Measurements from ENCODE around the gene SSBP4. TPM values are rescaled to one million over a fixed set of nuclear protein-coding genes. Genes with fewer than 3 reads are reported as not detected.
A peak's percentile ranks its signal among the peaks of the same experiment; 100 is the strongest.

SSBP4 gene
- total and polyA plus RNA-seq, 3 donors from 2014 or later, result 80.5 to 118 (median 90.3) TPM

DNA sequence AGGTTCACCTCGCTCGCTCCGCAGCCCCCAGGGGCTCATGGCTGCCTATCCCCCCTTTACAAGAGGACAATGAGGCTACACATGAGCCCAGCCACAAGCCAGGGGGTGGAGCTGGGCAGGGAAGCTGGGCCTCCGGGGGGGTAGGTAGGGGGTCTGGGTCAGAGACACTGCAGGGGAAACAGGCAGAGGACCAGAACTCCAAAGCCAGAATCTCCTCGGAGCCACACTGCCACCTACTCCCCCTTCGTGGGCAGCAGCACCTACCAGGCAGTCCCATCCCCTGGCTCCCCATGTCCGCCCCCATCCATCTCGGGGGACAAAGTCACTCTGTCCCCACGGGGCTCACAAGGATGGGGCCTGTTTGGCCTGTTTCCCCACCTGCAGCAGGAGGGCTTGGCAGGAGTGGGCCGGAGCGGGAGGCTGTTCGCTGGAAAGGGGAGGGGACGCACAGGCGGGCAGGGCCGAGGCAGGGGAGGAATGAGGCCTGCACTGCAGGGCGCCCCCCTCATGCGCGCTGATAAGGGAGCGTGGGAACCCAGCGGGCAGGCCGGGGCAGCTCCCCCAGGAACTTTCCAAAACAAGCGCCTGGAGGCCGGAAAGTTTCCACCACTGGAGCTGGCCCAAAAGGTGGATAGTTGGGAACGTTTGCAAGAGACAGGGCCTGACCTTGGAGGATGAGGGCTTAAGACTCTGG, 19.3 kb downstream of the SSBP4 start:
- H3K27ac ChIP-seq, result peak overlapping the region; percentile 71 to 88
- TF ChIP-seq POLR2A (IDR thresholded peaks at IDR 0.05), result no peak
- TF ChIP-seq, protein P1, sequence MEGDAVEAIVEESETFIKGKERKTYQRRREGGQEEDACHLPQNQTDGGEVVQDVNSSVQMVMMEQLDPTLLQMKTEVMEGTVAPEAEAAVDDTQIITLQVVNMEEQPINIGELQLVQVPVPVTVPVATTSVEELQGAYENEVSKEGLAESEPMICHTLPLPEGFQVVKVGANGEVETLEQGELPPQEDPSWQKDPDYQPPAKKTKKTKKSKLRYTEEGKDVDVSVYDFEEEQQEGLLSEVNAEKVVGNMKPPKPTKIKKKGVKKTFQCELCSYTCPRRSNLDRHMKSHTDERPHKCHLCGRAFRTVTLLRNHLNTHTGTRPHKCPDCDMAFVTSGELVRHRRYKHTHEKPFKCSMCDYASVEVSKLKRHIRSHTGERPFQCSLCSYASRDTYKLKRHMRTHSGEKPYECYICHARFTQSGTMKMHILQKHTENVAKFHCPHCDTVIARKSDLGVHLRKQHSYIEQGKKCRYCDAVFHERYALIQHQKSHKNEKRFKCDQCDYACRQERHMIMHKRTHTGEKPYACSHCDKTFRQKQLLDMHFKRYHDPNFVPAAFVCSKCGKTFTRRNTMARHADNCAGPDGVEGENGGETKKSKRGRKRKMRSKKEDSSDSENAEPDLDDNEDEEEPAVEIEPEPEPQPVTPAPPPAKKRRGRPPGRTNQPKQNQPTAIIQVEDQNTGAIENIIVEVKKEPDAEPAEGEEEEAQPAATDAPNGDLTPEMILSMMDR (IDR thresholded peaks at IDR 0.05), result no peak
- no peaks in the 10 kb centered on the region for H3K36me3 ChIP-seq (ENCODE audit: low read depth, missing control alignments)
- peak overlapping the region; percentile 74 to 91 for H3K4me3 ChIP-seq
- peaks cover 53% of the 10 kb centered on the region for H3K4me1 ChIP-seq
- peak; percentile 88 for DNase-seq
- H3K9me3 ChIP-seq, result no peaks in the 10 kb centered on the region
- 2 to 4% methylated on average over 13 to 24 of the region's 24 CpGs for WGBS, 2 donors
- intact Hi-C loops (cut with DNase I; ENCODE audit: low total_unique reads), result no loop called here
- no peaks in the 10 kb centered on the region for H3K27me3 ChIP-seq

GRCh38 chr19:18439025-18439909, 20.1 kb downstream of the SSBP4 start:
- no peak for TF ChIP-seq POLR2A (IDR thresholded peaks at IDR 0.05)
- TF ChIP-seq, protein P1 (IDR thresholded peaks at IDR 0.05), result no peak
- DNase-seq, result peak; percentile 82
- Histone ChIP-seq H3K27ac (peak overlapping the region; percentile 71 to 88), H3K4me1 (peaks cover 54% of the 10 kb centered on the region), H3K4me3 (no peak overlapping the region), H3K27me3 (no peaks in the 10 kb centered on the region), H3K36me3 (ENCODE audit: low read depth, missing control alignments) (no peaks in the 10 kb centered on the region), H3K9me3 (no peaks in the 10 kb centered on the region)
- 23 to 26% methylated on average over 13 of the region's 13 CpGs for WGBS, 2 donors
- intact Hi-C loops (cut with DNase I; ENCODE audit: low total_unique reads), result no loop called here

- DNase-seq, result no peak
- TF ChIP-seq, protein P1 (IDR thresholded peaks at IDR 0.05), result no peak
- no peak for TF ChIP-seq POLR2A (IDR thresholded peaks at IDR 0.05)
- WGBS, 2 donors, result 62 to 80% methylated on average over 9 of the region's 9 CpGs
- Histone ChIP-seq H3K4me1 (peaks cover 52% of the 10 kb centered on the region), H3K9me3 (no peaks in the 10 kb centered on the region), H3K27ac (peak overlapping the region; percentile 71 to 88), H3K27me3 (no peaks in the 10 kb centered on the region), H3K4me3 (no peak overlapping the region), H3K36me3 (ENCODE audit: low read depth, missing control alignments) (no peaks in the 10 kb centered on the region)
- intact Hi-C loops (cut with DNase I; ENCODE audit: low total_unique reads), result no loop called here
Observed at GRCh38 chr19:18439910-18440237, 20.7 kb downstream of the SSBP4 start.

DNA sequence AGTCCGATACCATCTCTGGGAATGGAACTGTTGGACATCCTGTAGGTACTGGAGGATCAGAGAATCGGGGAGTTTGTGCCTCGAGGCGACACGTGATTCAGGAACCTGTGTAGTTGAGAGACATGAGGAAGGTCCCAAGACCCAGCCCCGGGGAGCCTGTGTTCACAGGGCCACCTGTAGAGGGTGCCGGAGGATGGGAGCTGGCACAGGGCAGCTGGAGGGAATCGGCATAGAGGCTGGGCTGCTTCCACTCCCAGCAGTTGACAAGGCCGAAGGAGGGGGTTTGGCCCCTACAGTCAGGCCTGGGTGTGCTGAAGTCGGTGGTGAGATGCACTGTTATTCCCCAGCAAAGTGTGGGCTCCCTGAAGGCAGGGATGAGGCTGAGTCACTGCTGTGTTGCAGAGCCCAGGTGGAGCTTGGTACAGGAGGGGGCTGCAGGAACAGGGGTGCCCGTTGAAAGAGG, 21.2 kb downstream of the SSBP4 start:
- Histone ChIP-seq H3K9me3 (no peaks in the 10 kb centered on the region), H3K4me3 (no peak overlapping the region), H3K36me3 (ENCODE audit: low read depth, missing control alignments) (no peaks in the 10 kb centered on the region), H3K4me1 (peaks cover 47% of the 10 kb centered on the region), H3K27ac (peak overlapping the region in 1 of 2 donors; percentile 88), H3K27me3 (no peaks in the 10 kb centered on the region)
- DNase-seq, result no peak
- TF ChIP-seq, protein P1 (IDR thresholded peaks at IDR 0.05), result peak in 1 of 3 experiments; percentile 20
- TF ChIP-seq POLR2A (IDR thresholded peaks at IDR 0.05), result no peak
- WGBS, 2 donors, result 37 to 42% methylated on average over 10 to 11 of the region's 11 CpGs
- intact Hi-C loops (cut with DNase I; ENCODE audit: low total_unique reads), result no loop called here

Data from testis (tissue), 3 donors.